Ecto neural progenitor cell (in vitro differentiated cells): ENCODE measurements around the gene GP9.
"Not testable (repeated sequence)": the region's sequence is repeated elsewhere in the genome, so short reads cannot be mapped to it uniquely, and the experiment has no call there.

Source experiments
- DNase-seq: peaks from one replicate; pipeline ENCODE4 v3.0.0-alpha.2; 2018; ENCODE audit warnings: low spot score

Gene GP9

GRCh38 chr3:129050556-129051295 is 9.9 kb upstream of the GP9 start:
- DNase-seq = no peak

- no peak for DNase-seq
Measured at GRCh38 chr3:129051871-129052340, 8.7 kb upstream of the GP9 start.

GRCh38 chr3:129052675-129053074 is 7.9 kb upstream of the GP9 start:
- DNase-seq = peak; percentile 25

- no peak for DNase-seq
Measured at GRCh38 chr3:129054605-129055104, 5.9 kb upstream of the GP9 start.

GRCh38 chr3:129056451-129057173 is 4.0 kb upstream of the GP9 start:
- DNase-seq = no peak

- no peak for DNase-seq
Measured at GRCh38 chr3:129057249-129057648, 3.3 kb upstream of the GP9 start.

- no peak for DNase-seq
Measured at GRCh38 chr3:129058441-129059200, 2.0 kb upstream of the GP9 start.

- DNase-seq = no peak
Measured at GRCh38 chr3:129059311-129059958, 1.1 kb upstream of the GP9 start.

- no peak for DNase-seq
Measured at GRCh38 chr3:129061023-129061887, 676 bp downstream of the GP9 start.

- no peak for DNase-seq
Measured at GRCh38 chr3:129061888-129062834, 1.6 kb downstream of the GP9 start.

GRCh38 chr3:129063091-129063640 is 2.6 kb downstream of the GP9 start:
- DNase-seq = no peak

GRCh38 chr3:129063841-129064482 is 3.4 kb downstream of the GP9 start:
- DNase-seq = no peak

GRCh38 chr3:129065016-129065719 is 4.6 kb downstream of the GP9 start:
- DNase-seq = no peak

GRCh38 chr3:129065720-129066073 is 5.1 kb downstream of the GP9 start:
- no peak for DNase-seq

- DNase-seq = not testable (repeated sequence)
Measured at GRCh38 chr3:129067719-129068118, 7.1 kb downstream of the GP9 start.

- DNase-seq = no peak
Measured at GRCh38 chr3:129068291-129068886, 7.8 kb downstream of the GP9 start.

- not testable (repeated sequence) for DNase-seq
Measured at GRCh38 chr3:129069313-129070085, 8.9 kb downstream of the GP9 start.
